Measurements from ENCODE around the gene MLIP. TPM values are rescaled to one million over a fixed set of nuclear protein-coding genes. Genes with fewer than 3 reads are reported as not detected.
"Not testable (repeated sequence)": the region's sequence is repeated elsewhere in the genome, so short reads cannot be mapped to it uniquely, and the experiment has no call there.

Gene MLIP
- total and polyA plus RNA-seq, 9 donors: 21.6 to 56.2 (median 41.0) TPM

DNA sequence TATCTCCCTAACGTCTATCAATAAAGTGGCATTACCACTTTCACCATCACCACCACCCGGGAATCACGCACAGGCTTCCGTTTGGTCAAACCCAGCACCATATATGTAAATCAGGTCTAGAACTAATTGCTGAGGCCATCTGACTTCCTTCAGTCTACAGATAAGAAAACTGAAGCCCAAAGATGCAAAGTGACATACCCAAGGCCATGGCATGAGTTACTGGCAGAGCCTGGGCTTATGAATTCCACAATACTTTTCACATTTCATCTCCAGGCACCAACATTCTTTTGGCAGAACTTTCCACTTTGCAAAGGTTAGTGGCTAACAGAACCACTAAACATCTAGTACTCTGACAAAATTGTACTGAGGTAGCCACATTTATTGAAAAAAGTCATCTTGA is 132.5 kb downstream of the MLIP start:
- Histone ChIP-seq H3K27me3 (ENCODE audit: control insufficient read depth, insufficient read depth, low read length) (no peaks in the 10 kb centered on the region), H3K27ac (ENCODE audit: low read length) (no peak overlapping the region), H3K9me3 (replicated peaks; ENCODE audit: control insufficient read depth, low read depth, low read length) (no peaks in the 10 kb centered on the region), H3K4me1 (ENCODE audit: control insufficient read depth, insufficient read depth, low read length) (peaks cover 3% of the 10 kb centered on the region), H3K4me3 (ENCODE audit: low read length) (no peak overlapping the region), H3K36me3 (ENCODE audit: control insufficient read depth, insufficient read depth, low read length) (peaks cover 3% of the 10 kb centered on the region)
- DNase-seq: no peak
- 83% methylated on average over 1 of the region's 4 CpGs for WGBS (ENCODE audit: insufficient coverage)

DNA sequence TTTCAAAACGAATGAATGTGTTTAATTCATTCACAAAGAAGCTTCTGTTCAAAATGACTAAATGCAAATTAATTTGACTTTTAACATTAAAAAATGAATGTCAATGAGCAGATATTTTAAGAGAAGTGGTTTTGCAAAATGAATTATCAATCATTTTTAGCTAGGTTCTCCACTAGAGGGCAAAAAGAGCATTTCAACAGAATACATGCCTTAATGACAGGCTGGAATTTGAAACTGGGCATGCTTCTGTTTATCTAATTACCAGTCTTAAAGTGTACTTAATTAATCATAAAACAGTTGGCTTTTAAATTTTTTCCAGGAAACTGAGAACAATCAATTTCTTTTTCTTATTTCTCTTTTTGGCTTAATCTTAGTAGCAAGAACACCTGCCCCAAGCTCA is 133.2 kb downstream of the MLIP start:
- Histone ChIP-seq H3K36me3 (ENCODE audit: control insufficient read depth, insufficient read depth, low read length) (peaks cover 3% of the 10 kb centered on the region), H3K4me3 (ENCODE audit: low read length) (no peak overlapping the region), H3K27ac (ENCODE audit: low read length) (no peak overlapping the region), H3K9me3 (replicated peaks; ENCODE audit: control insufficient read depth, low read depth, low read length) (no peaks in the 10 kb centered on the region), H3K4me1 (ENCODE audit: control insufficient read depth, insufficient read depth, low read length) (no peaks in the 10 kb centered on the region), H3K27me3 (ENCODE audit: control insufficient read depth, insufficient read depth, low read length) (no peaks in the 10 kb centered on the region)
- DNase-seq: peak; percentile 11
- no CpG with 5 or more reads among the region's 1 CpG for WGBS (ENCODE audit: insufficient coverage)

DNA sequence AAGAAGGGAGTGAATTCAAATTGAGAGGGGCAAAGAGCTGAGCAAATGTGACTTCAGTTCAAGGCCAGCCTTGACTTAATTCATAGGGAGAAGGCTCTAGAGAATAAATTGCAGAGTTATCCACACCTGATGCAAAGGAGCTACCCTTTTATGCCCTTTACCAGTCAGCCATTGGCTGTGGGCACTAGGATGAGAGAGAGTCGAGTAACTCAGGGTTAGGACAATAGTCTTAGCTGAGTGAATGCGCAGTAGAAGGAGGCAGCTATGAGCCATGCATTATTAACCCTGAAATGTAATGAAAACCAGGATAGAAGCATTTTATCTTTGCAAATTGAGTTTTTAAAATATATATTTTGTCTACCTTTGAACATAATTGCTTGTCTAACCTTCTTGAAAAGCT is 134.0 kb downstream of the MLIP start:
- WGBS (ENCODE audit: insufficient coverage): no CpG with 5 or more reads among the region's 2 CpGs
- H3K4me1 ChIP-seq (ENCODE audit: control insufficient read depth, insufficient read depth, low read length): no peaks in the 10 kb centered on the region
- no peak overlapping the region for H3K4me3 ChIP-seq (ENCODE audit: low read length)
- H3K9me3 ChIP-seq (replicated peaks; ENCODE audit: control insufficient read depth, low read depth, low read length): no peaks in the 10 kb centered on the region
- no peak for DNase-seq
- H3K27me3 ChIP-seq (ENCODE audit: control insufficient read depth, insufficient read depth, low read length): no peaks in the 10 kb centered on the region
- H3K27ac ChIP-seq (ENCODE audit: low read length): no peak overlapping the region
- peaks cover 3% of the 10 kb centered on the region for H3K36me3 ChIP-seq (ENCODE audit: control insufficient read depth, insufficient read depth, low read length)

DNA sequence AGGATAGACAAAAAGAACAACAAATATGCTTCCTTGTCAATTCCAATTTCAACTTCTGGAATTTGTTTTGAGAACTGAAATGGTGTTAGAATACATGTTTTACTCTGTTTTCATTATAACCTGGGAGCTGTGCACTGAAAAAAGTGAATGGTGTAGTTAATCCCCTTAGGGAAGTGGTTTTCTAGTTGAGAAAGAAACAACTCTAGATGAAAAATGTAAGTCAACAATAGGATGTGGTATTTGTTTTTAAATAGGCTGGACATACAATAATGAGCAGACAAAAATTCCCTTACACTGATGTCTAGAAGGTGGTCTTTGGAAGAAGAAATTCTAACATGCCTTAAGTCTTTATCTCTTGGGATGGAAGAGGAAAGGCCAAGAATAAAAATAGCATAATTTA is 137.1 kb downstream of the MLIP start:
- H3K9me3 ChIP-seq (replicated peaks; ENCODE audit: control insufficient read depth, low read depth, low read length): no peaks in the 10 kb centered on the region
- H3K27ac ChIP-seq (ENCODE audit: low read length): no peak overlapping the region
- H3K27me3 ChIP-seq (ENCODE audit: control insufficient read depth, insufficient read depth, low read length): no peaks in the 10 kb centered on the region
- DNase-seq: peak; percentile 13
- H3K4me1 ChIP-seq (ENCODE audit: control insufficient read depth, insufficient read depth, low read length): no peaks in the 10 kb centered on the region
- H3K4me3 ChIP-seq (ENCODE audit: low read length): no peak overlapping the region
- H3K36me3 ChIP-seq (ENCODE audit: control insufficient read depth, insufficient read depth, low read length): peaks cover 3% of the 10 kb centered on the region

DNA sequence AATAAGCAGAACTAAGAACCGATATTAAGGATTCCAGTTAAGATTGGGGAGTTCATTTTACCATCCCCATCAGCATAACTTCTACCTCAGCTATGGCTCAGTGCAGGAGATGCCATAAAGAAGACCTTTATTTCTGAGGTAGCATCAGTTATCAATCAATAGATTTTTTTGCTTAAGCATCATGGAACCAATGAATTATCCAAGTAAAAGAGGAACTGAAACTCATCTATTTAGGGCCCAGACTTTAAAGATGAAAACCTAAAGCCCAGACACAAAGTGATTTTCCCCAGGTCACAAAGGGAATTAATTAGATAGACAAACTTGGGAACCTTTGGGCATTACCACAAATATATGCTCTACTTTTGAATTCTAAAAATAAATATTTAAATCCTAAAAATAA is 137.8 kb downstream of the MLIP start:
- Histone ChIP-seq H3K36me3 (ENCODE audit: control insufficient read depth, insufficient read depth, low read length) (no peaks in the 10 kb centered on the region), H3K27me3 (ENCODE audit: control insufficient read depth, insufficient read depth, low read length) (no peaks in the 10 kb centered on the region), H3K4me3 (ENCODE audit: low read length) (no peak overlapping the region), H3K4me1 (ENCODE audit: control insufficient read depth, insufficient read depth, low read length) (no peaks in the 10 kb centered on the region), H3K27ac (ENCODE audit: low read length) (no peak overlapping the region), H3K9me3 (replicated peaks; ENCODE audit: control insufficient read depth, low read depth, low read length) (no peaks in the 10 kb centered on the region)
- no peak for DNase-seq
- WGBS (ENCODE audit: insufficient coverage): no CpG with 5 or more reads among the region's 1 CpG

DNA sequence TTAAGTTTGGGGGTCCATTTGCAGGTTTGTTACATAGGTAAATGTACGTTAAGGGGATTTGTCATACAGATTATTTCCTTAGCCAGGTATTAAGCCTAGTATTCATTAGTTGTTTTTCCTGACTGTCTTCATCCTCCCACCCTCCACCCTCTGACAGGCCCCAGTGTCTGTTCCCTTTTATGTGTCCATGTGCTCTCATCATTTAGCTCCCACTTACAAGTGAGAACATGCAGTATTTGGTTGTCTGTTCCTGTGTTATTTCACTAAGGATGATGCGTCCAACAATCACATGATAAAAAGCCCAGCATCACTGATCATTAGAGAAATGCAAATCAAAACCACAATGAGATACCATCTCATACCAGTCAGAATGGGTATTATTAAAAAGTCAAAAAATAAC is 138.6 kb downstream of the MLIP start:
- no CpG with 5 or more reads among the region's 2 CpGs for WGBS (ENCODE audit: insufficient coverage)
- H3K36me3 ChIP-seq (ENCODE audit: control insufficient read depth, insufficient read depth, low read length); H3K9me3 ChIP-seq (replicated peaks; ENCODE audit: control insufficient read depth, low read depth, low read length); H3K27me3 ChIP-seq (ENCODE audit: control insufficient read depth, insufficient read depth, low read length); H3K4me1 ChIP-seq (ENCODE audit: control insufficient read depth, insufficient read depth, low read length); H3K4me3 ChIP-seq (ENCODE audit: low read length); DNase-seq; H3K27ac ChIP-seq (ENCODE audit: low read length): not testable (repeated sequence)

DNA sequence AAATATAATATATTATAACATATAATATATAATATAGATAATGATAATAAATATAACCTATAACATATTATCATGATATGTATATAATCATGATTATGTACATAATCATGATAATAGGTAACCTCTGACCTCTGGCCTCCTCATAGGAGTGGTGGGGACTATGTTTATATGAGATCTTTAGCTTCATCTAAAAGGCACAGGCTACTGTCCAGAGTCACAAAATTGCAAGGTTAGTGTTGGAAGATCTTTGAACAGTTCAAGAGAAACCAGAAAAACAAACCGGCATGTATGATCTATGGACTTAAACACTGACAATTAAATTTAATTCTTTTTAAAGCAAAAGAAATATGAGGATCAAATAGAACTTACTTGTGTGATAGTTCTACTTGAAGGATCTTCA is 141.3 kb downstream of the MLIP start:
- Histone ChIP-seq H3K27me3 (ENCODE audit: control insufficient read depth, insufficient read depth, low read length) (no peaks in the 10 kb centered on the region), H3K27ac (ENCODE audit: low read length) (no peak overlapping the region), H3K9me3 (replicated peaks; ENCODE audit: control insufficient read depth, low read depth, low read length) (no peaks in the 10 kb centered on the region), H3K4me1 (ENCODE audit: control insufficient read depth, insufficient read depth, low read length) (peaks cover 4% of the 10 kb centered on the region), H3K4me3 (ENCODE audit: low read length) (no peak overlapping the region), H3K36me3 (ENCODE audit: control insufficient read depth, insufficient read depth, low read length) (no peaks in the 10 kb centered on the region)
- no CpG with 5 or more reads among the region's 1 CpG for WGBS (ENCODE audit: insufficient coverage)
- no peak for DNase-seq

DNA sequence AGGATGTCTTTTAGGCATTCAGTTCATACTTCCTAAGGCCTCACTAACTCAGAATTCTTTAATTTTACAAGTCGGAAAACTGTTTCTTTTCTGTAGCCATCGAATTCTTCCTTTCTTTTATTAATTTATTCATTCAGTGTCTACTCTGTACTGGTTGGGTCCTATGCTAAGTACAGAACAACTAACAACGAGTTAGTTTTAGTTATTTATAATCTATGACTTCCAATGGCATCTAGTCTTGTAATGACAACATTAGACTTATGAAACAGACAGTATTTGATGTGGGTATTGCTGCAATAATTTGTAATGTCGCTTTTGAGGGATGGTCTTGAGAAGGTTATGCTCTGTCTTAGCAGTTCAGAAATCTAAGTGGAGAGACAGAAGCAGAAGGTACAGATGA is 141.7 kb downstream of the MLIP start:
- H3K4me1 ChIP-seq (ENCODE audit: control insufficient read depth, insufficient read depth, low read length): peaks cover 4% of the 10 kb centered on the region
- DNase-seq: no peak
- H3K36me3 ChIP-seq (ENCODE audit: control insufficient read depth, insufficient read depth, low read length): no peaks in the 10 kb centered on the region
- WGBS (ENCODE audit: insufficient coverage): 100% methylated on average over 1 of the region's 4 CpGs
- no peak overlapping the region for H3K4me3 ChIP-seq (ENCODE audit: low read length)
- H3K27ac ChIP-seq (ENCODE audit: low read length): no peak overlapping the region
- H3K9me3 ChIP-seq (replicated peaks; ENCODE audit: control insufficient read depth, low read depth, low read length): no peaks in the 10 kb centered on the region
- H3K27me3 ChIP-seq (ENCODE audit: control insufficient read depth, insufficient read depth, low read length): no peaks in the 10 kb centered on the region

DNA sequence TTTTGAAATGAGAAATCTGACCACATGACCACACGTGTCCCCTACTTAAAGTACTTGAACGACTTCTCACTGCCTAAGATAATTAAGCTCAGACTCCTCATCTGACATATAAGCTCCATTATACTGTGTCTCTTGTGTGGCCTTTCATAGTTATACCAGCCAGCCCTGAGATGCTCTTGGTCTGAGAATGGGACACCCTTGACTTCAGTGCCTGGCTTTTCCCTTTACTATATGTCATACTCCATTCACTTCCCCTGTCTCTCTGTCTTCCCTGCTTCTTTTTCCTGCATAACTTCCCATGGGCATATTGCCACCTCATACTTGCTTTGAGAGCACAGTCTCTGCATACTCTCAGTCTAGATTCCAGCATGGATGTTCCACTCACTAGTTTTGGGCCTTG is 143.6 kb downstream of the MLIP start:
- Histone ChIP-seq H3K9me3 (replicated peaks; ENCODE audit: control insufficient read depth, low read depth, low read length) (no peaks in the 10 kb centered on the region), H3K4me3 (ENCODE audit: low read length) (no peak overlapping the region), H3K27me3 (ENCODE audit: control insufficient read depth, insufficient read depth, low read length) (no peaks in the 10 kb centered on the region), H3K27ac (ENCODE audit: low read length) (no peak overlapping the region), H3K36me3 (ENCODE audit: control insufficient read depth, insufficient read depth, low read length) (no peaks in the 10 kb centered on the region), H3K4me1 (ENCODE audit: control insufficient read depth, insufficient read depth, low read length) (peaks cover 4% of the 10 kb centered on the region)
- WGBS (ENCODE audit: insufficient coverage): 78% methylated on average over 2 of the region's 2 CpGs
- DNase-seq: no peak

DNA sequence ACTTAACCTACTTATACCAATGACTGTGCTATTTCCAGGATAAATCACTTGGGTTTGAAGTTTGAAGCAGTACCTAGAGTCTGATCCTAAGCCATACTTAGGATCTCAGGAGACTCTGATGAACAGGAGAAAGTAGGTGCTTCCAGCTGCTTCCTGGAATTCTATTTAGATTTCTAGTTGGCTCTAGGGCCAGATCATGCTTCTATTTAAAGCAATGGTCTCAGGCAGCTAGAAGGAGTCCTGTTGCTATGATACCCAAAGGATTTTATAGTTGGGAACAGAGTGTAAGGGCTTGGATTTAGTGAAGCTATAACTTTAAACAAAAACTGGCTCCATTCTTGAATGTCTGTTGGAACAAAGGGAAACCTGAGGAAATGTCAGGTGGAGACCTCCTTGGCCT is 144.6 kb downstream of the MLIP start:
- Histone ChIP-seq H3K4me3 (ENCODE audit: low read length) (no peak overlapping the region), H3K9me3 (replicated peaks; ENCODE audit: control insufficient read depth, low read depth, low read length) (no peaks in the 10 kb centered on the region), H3K36me3 (ENCODE audit: control insufficient read depth, insufficient read depth, low read length) (no peaks in the 10 kb centered on the region), H3K4me1 (ENCODE audit: control insufficient read depth, insufficient read depth, low read length) (peaks cover 4% of the 10 kb centered on the region), H3K27ac (ENCODE audit: low read length) (peak overlapping the region; percentile 78), H3K27me3 (ENCODE audit: control insufficient read depth, insufficient read depth, low read length) (no peaks in the 10 kb centered on the region)
- DNase-seq: peak; percentile 88

DNA sequence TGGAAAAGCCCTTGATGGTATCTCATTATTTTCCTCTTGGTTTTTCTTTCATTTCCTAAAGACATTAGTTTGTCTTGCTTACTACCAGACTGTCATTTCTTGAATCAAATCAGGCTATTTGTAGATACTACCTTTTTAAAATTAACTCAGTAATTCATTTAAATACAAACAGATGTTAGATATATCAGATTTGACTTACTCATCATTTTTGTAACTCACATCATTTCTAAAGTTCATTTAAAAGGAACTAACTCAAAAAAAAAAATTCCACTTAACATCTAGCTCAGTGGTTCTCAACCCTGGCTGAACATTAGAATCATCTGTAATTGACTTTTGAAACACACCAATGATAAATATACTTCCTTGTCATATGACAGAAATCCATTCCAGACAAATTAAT is 148.8 kb downstream of the MLIP start:
- H3K27me3 ChIP-seq (ENCODE audit: control insufficient read depth, insufficient read depth, low read length): no peaks in the 10 kb centered on the region
- no peak overlapping the region for H3K4me3 ChIP-seq (ENCODE audit: low read length)
- H3K36me3 ChIP-seq (ENCODE audit: control insufficient read depth, insufficient read depth, low read length): no peaks in the 10 kb centered on the region
- H3K27ac ChIP-seq (ENCODE audit: low read length): no peak overlapping the region
- DNase-seq: no peak
- peaks cover 4% of the 10 kb centered on the region for H3K4me1 ChIP-seq (ENCODE audit: control insufficient read depth, insufficient read depth, low read length)
- H3K9me3 ChIP-seq (replicated peaks; ENCODE audit: control insufficient read depth, low read depth, low read length): no peaks in the 10 kb centered on the region
